GM18951 (cell line): ENCODE data around the gene RNF4.
A peak's percentile ranks its signal among the peaks of the same experiment; 100 is the strongest.
"Not testable (repeated sequence)": the region's sequence is repeated elsewhere in the genome, so short reads cannot be mapped to it uniquely, and the experiment has no call there.

Experiments used
- POLR2A ChIP-seq: IDR thresholded peaks from 4 replicates; pipeline ENCODE4 v1.6.1; 2011; ENCODE audit warnings: mild to moderate bottlenecking; ENCODE audit not compliant: insufficient read length, insufficient read depth; ENCODE audit errors: extremely low read depth
- in situ Hi-C: fragments of 300-500 bp; cut with MboI; formaldehyde crosslinking; loops from one replicate; pipeline ENCODE4 v1.12.0; 2022; ENCODE audit warnings: low sequenced_read_pairs, mixed read lengths, inconsistent platforms; ENCODE audit not compliant: unreplicated experiment

Gene RNF4

GRCh38 chr4:2526559-2526958 is 57.7 kb downstream of the RNF4 start:
- in situ Hi-C loops = no loop called here

GRCh38 chr4:2534904-2535375 is 66.0 kb downstream of the RNF4 start:
- in situ Hi-C loops = no loop called here
- TF ChIP-seq POLR2A = no peak

More at GRCh38 chr4:2526559-2526958, 57.7 kb downstream of the RNF4 start:
- no peak for TF ChIP-seq POLR2A

DNA sequence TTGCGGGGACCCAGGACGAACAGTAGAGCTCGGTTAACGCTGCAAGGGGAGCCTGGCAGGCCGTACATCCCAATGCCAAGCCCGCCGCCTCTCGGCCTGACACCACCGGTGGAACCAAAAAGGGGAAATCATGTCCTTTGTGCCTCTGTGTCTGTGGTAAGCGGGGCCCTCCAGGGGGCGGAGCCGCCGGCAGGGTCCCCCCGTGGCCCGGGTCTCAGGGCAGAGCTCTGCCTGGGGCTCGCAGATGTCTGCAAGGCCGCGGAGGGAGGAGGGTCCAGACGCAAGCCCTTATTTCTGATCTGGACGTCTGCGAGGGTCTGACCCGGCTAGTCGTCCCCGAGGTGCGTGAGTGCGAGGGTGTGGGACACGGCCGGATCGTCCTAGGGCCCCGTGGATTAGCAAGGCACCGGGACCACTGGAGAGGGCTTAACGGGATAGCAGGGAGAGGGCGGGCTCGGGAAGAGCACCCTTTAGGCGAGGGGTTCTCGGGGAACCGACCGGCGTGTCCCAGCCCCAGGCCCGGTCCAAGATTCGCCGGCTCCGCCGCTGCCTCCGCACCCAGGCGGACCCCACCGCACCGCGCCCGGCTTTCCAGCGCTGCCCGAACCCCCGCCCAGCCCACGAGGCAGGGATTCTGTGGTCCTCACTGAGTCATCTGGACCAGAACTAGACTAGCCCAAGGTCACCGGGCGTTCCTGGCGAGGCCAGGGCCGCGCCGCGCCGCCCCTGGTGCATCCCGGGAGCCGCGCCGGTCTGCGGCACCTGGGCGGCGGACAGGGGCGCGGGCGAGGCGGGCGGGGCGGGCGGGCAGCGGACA is 66.7 kb downstream of the RNF4 start:
- in situ Hi-C loops = no loop called here
- no peak for TF ChIP-seq POLR2A

- in situ Hi-C loops = no loop called here
- peak; percentile 68 for TF ChIP-seq POLR2A
These were observed 67.5 kb downstream of the RNF4 start, which contains the start of gene FAM193A for GRCh38 chr4:2536193-2537010. Gene FAM193A (plus strand): TSS chr4:2536647. CDS start chr4:2536916, 269 bp downstream.

DNA sequence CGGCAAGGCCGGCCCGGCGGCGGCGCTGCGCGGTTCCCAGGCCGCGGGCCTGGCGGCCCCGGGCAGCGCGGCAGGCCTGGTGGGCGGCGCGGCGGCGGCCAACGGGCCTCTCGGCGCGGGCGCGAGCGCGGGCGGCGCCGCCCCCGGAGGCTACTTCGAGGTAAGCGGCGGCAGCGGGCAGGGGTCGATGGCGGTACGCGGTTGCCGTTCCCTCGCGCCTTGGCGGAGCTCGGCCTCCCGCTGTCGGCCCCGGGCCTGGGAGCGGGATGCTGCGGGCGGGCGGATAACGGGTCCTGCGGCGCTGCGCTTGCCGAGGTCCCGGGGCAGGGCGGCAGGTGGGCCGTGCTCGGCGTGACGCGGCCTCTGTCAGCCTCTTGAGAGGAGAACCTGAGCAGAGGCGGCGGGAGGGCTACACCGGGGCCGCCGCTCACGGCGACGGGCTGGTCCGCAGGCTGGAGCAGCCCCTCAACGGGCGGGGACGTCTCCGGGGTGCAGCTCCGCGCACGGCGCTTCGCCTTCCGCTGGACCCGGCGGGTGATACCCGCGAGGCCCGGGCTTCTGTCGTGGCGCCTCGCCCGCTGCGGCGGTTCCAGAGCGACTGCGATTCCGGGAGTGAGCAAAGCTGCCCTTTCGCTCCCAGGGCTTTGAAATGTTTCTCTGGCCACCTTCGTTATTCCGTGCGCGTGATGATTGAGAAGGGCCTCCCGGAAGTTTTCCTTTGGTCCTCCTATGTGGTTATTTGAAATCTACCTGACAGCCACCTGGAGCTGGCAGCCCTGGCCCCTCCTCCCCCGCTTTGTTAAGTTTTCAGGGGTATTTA is 68.3 kb downstream of the RNF4 start:
- TF ChIP-seq POLR2A = peak; percentile 22
- in situ Hi-C loops = no loop called here

GRCh38 chr4:2543580-2544191 is 74.8 kb downstream of the RNF4 start:
- in situ Hi-C loops = not testable (repeated sequence)

DNA sequence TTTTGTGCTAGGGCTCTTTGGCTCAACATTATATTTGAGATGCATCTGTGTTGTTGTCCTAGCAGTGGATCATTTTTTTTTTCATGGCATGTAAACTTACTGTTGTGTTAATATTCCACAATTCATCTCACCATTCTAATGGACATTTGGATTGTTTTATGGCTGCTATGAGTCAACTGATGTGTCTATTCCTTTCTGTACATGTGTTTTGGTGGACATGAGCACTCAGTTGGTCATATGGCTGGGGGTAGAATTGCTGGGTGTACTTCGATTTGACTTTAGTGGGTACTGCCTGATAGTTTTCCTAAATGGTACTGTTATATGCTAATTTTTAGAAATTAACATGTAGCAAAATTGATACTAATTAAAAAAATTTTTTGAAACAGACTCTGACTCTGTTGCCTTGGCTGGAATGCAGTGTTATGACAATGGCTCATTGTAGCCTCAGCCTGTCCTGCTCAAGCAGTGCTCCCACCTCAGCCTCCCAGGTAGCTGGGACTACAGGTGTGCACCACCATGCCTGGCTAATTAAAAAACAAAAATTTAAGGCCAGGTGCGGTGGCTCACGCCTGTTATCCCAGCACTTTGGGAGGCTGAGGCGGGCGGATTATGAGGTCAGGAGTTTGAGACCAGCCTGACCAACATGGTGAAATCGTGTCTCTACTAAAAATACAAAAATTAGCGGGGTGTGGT is 76.6 kb downstream of the RNF4 start:
- no peak for TF ChIP-seq POLR2A
- in situ Hi-C loops = no loop called here

- no peak for TF ChIP-seq POLR2A
- in situ Hi-C loops = no loop called here
These were observed 77.4 kb downstream of the RNF4 start for GRCh38 chr4:2546286-2546823.

- in situ Hi-C loops = not testable (repeated sequence)
These were observed 78.2 kb downstream of the RNF4 start for GRCh38 chr4:2546961-2547691.

DNA sequence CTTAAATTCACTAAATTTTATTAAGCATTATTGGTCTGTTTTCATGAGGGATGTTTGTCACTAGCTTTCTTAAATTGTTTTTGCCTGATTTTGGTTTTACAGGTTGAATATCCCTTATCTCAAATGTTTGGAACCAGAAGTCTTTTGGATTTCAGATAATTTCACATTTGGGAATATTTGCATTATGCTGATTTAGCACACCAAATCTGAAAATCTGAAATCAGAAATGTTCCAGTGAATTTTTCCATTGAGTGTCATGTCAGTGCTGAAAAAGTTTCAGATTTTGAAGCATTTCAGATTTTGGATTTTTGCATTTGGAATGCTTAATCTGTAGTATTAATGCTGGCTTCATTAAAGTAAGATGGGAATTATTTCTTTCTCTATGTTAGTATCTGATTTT is 82.2 kb downstream of the RNF4 start:
- in situ Hi-C loops = no loop called here

DNA sequence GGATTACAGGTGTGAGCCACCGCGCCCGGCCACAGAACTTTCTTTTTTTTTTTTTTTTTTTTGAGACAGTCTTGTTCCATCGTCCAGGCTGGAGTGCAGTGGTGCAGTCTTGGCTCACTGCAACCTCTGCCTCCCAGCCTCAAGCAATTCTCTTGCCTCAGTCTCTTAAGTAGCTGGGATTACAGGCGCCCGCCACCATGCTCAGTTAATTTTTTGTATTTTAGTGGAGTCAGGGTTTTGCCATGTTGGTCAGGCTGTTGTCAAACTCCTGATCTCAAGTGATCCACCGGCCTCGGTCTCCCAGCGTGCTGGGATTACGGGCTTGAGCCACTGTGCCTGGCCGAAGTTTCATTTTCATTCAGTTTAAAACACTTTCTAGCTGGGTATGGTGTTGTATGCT is 83.9 kb downstream of the RNF4 start:
- TF ChIP-seq POLR2A = no peak
- in situ Hi-C loops = no loop called here

More for the DNA sequence above, 82.2 kb downstream of the RNF4 start:
- no peak for TF ChIP-seq POLR2A
